H9 (cell line): Measurements from ENCODE around the gene MYO18A. TPM values are rescaled to one million over a fixed set of nuclear protein-coding genes. Genes with fewer than 3 reads are reported as not detected.

ENCODE experiments used
- DNase-seq: peaks from one replicate; pipeline ENCODE4 v3.0.0-alpha.2; 2017
- H2AFZ ChIP-seq: one replicate; pipeline ENCODE4 v1.6.1; 2013; ENCODE audit warnings: mild to moderate bottlenecking, low read length, control low read depth, moderate library complexity
- H2AK5ac ChIP-seq: 2 replicates; pipeline ENCODE4 v1.6.1; 2013; ENCODE audit warnings: low read length, control low read depth, mixed read lengths; ENCODE audit not compliant: insufficient read length
- H2BK120ac ChIP-seq: one replicate; pipeline ENCODE4 v1.6.1; 2013; ENCODE audit warnings: low read depth, mild to moderate bottlenecking, low read length, control low read depth, inconsistent platforms; ENCODE audit not compliant: poor library complexity, severe bottlenecking
- H2BK12ac ChIP-seq: 2 replicates; pipeline ENCODE4 v1.6.1; 2013; ENCODE audit warnings: low read length, control low read depth, mixed read lengths, low read depth; ENCODE audit not compliant: insufficient read length
- H2BK15ac ChIP-seq: 2 replicates; pipeline ENCODE4 v1.6.1; 2013; ENCODE audit warnings: low read depth, low read length, control low read depth
- H2BK20ac ChIP-seq: one replicate; pipeline ENCODE4 v1.6.1; 2013; ENCODE audit warnings: low read depth, mild to moderate bottlenecking, low read length, control low read depth, inconsistent platforms; ENCODE audit not compliant: poor library complexity, severe bottlenecking
- H2BK5ac ChIP-seq: 2 replicates; pipeline ENCODE4 v1.6.1; 2013; ENCODE audit warnings: low read length, control low read depth, mixed read lengths; ENCODE audit not compliant: insufficient read length
- H3K14ac ChIP-seq: 2 replicates; pipeline ENCODE4 v1.6.1; 2013; ENCODE audit warnings: low read length, control low read depth; ENCODE audit not compliant: insufficient read depth
- H3K18ac ChIP-seq: 2 replicates; pipeline ENCODE4 v1.6.1; 2013; ENCODE audit warnings: low read depth, mild to moderate bottlenecking, mixed read lengths, low read length, control low read depth; ENCODE audit not compliant: insufficient read length
- H3K23ac ChIP-seq: 2 replicates; pipeline ENCODE4 v1.6.1; 2013; ENCODE audit warnings: low read length, control low read depth, mixed read lengths, low read depth; ENCODE audit not compliant: insufficient read length
- H3K23me2 ChIP-seq: 2 replicates; pipeline ENCODE4 v1.6.1; 2013; ENCODE audit warnings: low read depth, mild to moderate bottlenecking, mixed read lengths, low read length, control low read depth; ENCODE audit not compliant: insufficient read length, poor library complexity, severe bottlenecking
- H3K27ac ChIP-seq: 2 replicates; pipeline ENCODE4 v1.5.1; 2013; ENCODE audit warnings: low read length, control low read depth, mixed read lengths, low read depth; ENCODE audit not compliant: insufficient read length
- H3K27me3 ChIP-seq: 2 replicates; pipeline ENCODE4 v1.6.1; 2013; ENCODE audit warnings: low read length, control low read depth, inconsistent platforms; ENCODE audit not compliant: insufficient read depth
- H3K4ac ChIP-seq: 2 replicates; pipeline ENCODE4 v1.6.1; 2013; ENCODE audit warnings: low read depth, mild to moderate bottlenecking, control low read depth, inconsistent platforms, low read length, moderate library complexity
- H3K4me1 ChIP-seq: 2 replicates; pipeline ENCODE4 v1.6.1; 2013; ENCODE audit warnings: low read length, control low read depth, inconsistent platforms; ENCODE audit not compliant: insufficient read depth
- H3K4me2 ChIP-seq: 2 replicates; pipeline ENCODE4 v1.6.1; 2013; ENCODE audit warnings: low read length, control low read depth, mixed read lengths; ENCODE audit not compliant: insufficient read length, insufficient read depth
- H3K56ac ChIP-seq: 2 replicates; pipeline ENCODE4 v1.6.1; 2013; ENCODE audit warnings: low read depth, mild to moderate bottlenecking, mixed read lengths, low read length, control low read depth; ENCODE audit not compliant: insufficient read length
- H3K79me1 ChIP-seq: 2 replicates; pipeline ENCODE4 v1.6.1; 2013; ENCODE audit warnings: low read depth, mild to moderate bottlenecking, moderate library complexity, low read length, control low read depth, inconsistent platforms; ENCODE audit not compliant: insufficient read depth, poor library complexity, severe bottlenecking
- H3K79me2 ChIP-seq: 2 replicates; pipeline ENCODE4 v1.6.1; 2013; ENCODE audit warnings: low read length, control low read depth, inconsistent platforms; ENCODE audit not compliant: insufficient read depth
- H3K9ac ChIP-seq: 2 replicates; pipeline ENCODE4 v1.6.1; 2013; ENCODE audit warnings: low read length, control low read depth, mixed read lengths; ENCODE audit not compliant: insufficient read length; ENCODE audit errors: extremely low read depth
- H3K9me3 ChIP-seq: one replicate; pipeline ENCODE4 v1.6.1; 2013; ENCODE audit warnings: low read depth, low read length, inconsistent platforms; ENCODE audit not compliant: control insufficient read depth
- H3T11ph ChIP-seq: one replicate; pipeline ENCODE4 v1.6.1; 2013; ENCODE audit warnings: mild to moderate bottlenecking, low read length, control low read depth, inconsistent platforms
- H4K20me1 ChIP-seq: one replicate; pipeline ENCODE4 v1.6.1; 2013; ENCODE audit not compliant: control insufficient read depth, insufficient read length, insufficient read depth
- H4K5ac ChIP-seq: 2 replicates; pipeline ENCODE4 v1.6.1; 2013; ENCODE audit warnings: low read depth, mild to moderate bottlenecking, mixed read lengths, low read length, control low read depth; ENCODE audit not compliant: insufficient read length
- H4K8ac ChIP-seq: replicated peaks from 2 replicates; pipeline ENCODE4 v1.6.1; 2013; ENCODE audit warnings: low read length, control low read depth, mixed read lengths, low read depth; ENCODE audit not compliant: insufficient read length
- H4K91ac ChIP-seq: 2 replicates; pipeline ENCODE4 v1.6.1; 2013; ENCODE audit warnings: low read depth, mild to moderate bottlenecking, moderate library complexity, mixed read lengths, low read length, control low read depth; ENCODE audit not compliant: insufficient read length
- H3K27ac Mint-ChIP-seq, 3 experiments: 2 replicates in 2 of 3; 3 replicates in 1 of 3; pipeline ENCODE4 v1.8.0; 2020 to 2021; ENCODE audit warnings: mixed read lengths in 3 of 3, mild to moderate bottlenecking in 1 of 3, moderate library complexity in 1 of 3
- H3K27me3 Mint-ChIP-seq: 2 replicates; pipeline ENCODE4 v1.8.0; 2021; ENCODE audit warnings: low read depth, mild to moderate bottlenecking, moderate library complexity, mixed read lengths
- H3K36me3 Mint-ChIP-seq, 3 experiments: 2 replicates in 2 of 3; 3 replicates in 1 of 3; pipeline ENCODE4 v1.8.0; 2020 to 2021; ENCODE audit warnings: low read depth in 3 of 3, mixed read lengths in 3 of 3; ENCODE audit not compliant: insufficient read depth in 1 of 3
- H3K4me1 Mint-ChIP-seq, 2 experiments: 2 replicates each; pipeline ENCODE4 v1.8.0; 2020; ENCODE audit warnings: mixed read lengths in 2 of 2
- H3K4me3 Mint-ChIP-seq, 2 experiments: 2 replicates in 1 of 2; 3 replicates in 1 of 2; pipeline ENCODE4 v1.8.0; 2020 to 2021; ENCODE audit warnings: mild to moderate bottlenecking in 2 of 2, mixed read lengths in 2 of 2, moderate library complexity in 1 of 2
- H3K9me3 Mint-ChIP-seq, 2 experiments: 2 replicates in 1 of 2; 3 replicates in 1 of 2; pipeline ENCODE4 v1.8.0; 2020; ENCODE audit warnings: mild to moderate bottlenecking in 2 of 2, mixed read lengths in 2 of 2, moderate library complexity in 1 of 2
- WGBS: extraction: QIAGEN DNeasy Blood & Tissue Kit; methylation state at CpG from one replicate; pipeline ENCODE4 v1.1.7; 2013; ENCODE audit warnings: missing lambda C conversion rate, low lambda C conversion rate, mixed read lengths; ENCODE audit not compliant: insufficient read length; ENCODE audit errors: extremely low coverage; 5-methylcytosine and 5-hydroxymethylcytosine counted together
- total RNA-seq: library from RNA; stranded (reverse); gene quantifications from 2 replicates; pipeline ENCODE4 v1.2.1, GENCODE V29; 2021
- TF ChIP-seq, protein P1 (sequence below): fragments of 200-600 bp; sonication (generic); conservative IDR thresholded peaks from 3 replicates; pipeline ENCODE4 v1.8.0; 2021; ENCODE audit warnings: antibody characterized with exemption, mild to moderate bottlenecking

MYO18A gene
- total RNA-seq, 1 experiment from 2014 or later = 21.6 TPM

DNA sequence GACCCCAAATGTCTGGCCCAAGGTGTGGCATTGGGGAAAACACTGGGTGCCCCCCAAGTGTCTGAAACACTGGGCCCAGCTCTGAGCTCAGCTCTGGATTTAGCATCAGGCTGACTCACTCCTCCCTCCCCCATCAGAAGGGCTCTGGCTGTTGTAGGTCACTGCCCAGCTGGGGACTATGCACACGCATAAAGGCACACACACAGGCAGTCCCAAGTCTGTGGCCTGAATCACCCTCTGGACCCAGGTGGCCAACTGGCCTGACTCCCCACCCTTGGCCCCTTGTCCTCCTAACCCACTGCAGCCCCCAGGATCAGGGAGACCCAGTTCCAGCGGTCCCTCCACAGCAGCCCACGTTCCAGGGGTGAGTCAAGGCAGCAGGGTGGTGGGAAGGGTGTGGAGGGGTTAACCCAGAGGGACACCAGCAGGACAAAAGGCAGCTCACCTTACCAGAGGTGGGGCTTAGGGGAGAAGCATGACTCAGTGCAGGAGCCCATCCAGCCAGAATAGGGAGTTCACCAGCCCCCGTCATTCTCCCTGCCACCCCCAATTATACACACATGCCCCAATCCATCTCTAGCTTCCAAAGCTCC, 47.0 kb downstream of the MYO18A start:
- no peaks in the 10 kb centered on the region for H3K27me3 ChIP-seq
- Mint-ChIP-seq H3K4me3 (peak overlapping the region; percentile 17 to 55; a peak in 3 of 5 replicates), H3K27ac (peak overlapping the region; percentile 83 to 96 (median 92); a peak in 6 of 7 replicates), H3K4me1 (peaks cover 32 to 47% of the 10 kb centered on the region in 2 experiments), H3K36me3 (no peaks in the 10 kb centered on the region; a peak in 1 of 7 replicates), H3K9me3 (no peaks in the 10 kb centered on the region), H3K27me3 (no peaks in the 10 kb centered on the region)
- H3K4ac ChIP-seq = no peak overlapping the region
- TF ChIP-seq, protein P1, sequence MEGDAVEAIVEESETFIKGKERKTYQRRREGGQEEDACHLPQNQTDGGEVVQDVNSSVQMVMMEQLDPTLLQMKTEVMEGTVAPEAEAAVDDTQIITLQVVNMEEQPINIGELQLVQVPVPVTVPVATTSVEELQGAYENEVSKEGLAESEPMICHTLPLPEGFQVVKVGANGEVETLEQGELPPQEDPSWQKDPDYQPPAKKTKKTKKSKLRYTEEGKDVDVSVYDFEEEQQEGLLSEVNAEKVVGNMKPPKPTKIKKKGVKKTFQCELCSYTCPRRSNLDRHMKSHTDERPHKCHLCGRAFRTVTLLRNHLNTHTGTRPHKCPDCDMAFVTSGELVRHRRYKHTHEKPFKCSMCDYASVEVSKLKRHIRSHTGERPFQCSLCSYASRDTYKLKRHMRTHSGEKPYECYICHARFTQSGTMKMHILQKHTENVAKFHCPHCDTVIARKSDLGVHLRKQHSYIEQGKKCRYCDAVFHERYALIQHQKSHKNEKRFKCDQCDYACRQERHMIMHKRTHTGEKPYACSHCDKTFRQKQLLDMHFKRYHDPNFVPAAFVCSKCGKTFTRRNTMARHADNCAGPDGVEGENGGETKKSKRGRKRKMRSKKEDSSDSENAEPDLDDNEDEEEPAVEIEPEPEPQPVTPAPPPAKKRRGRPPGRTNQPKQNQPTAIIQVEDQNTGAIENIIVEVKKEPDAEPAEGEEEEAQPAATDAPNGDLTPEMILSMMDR = no peak
- H4K5ac ChIP-seq = no peak overlapping the region
- no peaks in the 10 kb centered on the region for H4K20me1 ChIP-seq
- no peak overlapping the region for H2BK12ac ChIP-seq
- no peak overlapping the region for H2BK20ac ChIP-seq
- no peak overlapping the region for H4K8ac ChIP-seq
- H3K14ac ChIP-seq = peak overlapping the region; percentile 47; the same call in 1 of the 2 replicates
- no peak overlapping the region for H2BK15ac ChIP-seq
- H3K18ac ChIP-seq = peak overlapping the region; percentile 41
- no peak overlapping the region for H4K91ac ChIP-seq
- no peak overlapping the region for H3T11ph ChIP-seq
- no peak overlapping the region for H3K56ac ChIP-seq
- no peak overlapping the region for H3K23ac ChIP-seq
- no peak overlapping the region for H2BK120ac ChIP-seq
- no peak overlapping the region for H2AK5ac ChIP-seq
- no peak overlapping the region for H3K9ac ChIP-seq
- no peak overlapping the region for H3K4me2 ChIP-seq
- no peaks in the 10 kb centered on the region for H3K79me2 ChIP-seq
- H3K79me1 ChIP-seq = no peaks in the 10 kb centered on the region
- H2AFZ ChIP-seq = no peak overlapping the region
- no CpG with 5 or more reads among the region's 4 CpGs for WGBS
- H3K9me3 ChIP-seq = no peaks in the 10 kb centered on the region
- H3K23me2 ChIP-seq = no peaks in the 10 kb centered on the region
- H3K27ac ChIP-seq = no peak overlapping the region
- H3K4me1 ChIP-seq = peaks cover 10% of the 10 kb centered on the region; the same call in 1 of the 2 replicates
- peak; percentile 73 for DNase-seq
- no peak overlapping the region for H2BK5ac ChIP-seq
